ENCODE measurements around the gene RPS10.

GRCh38 chr6:34392497-34393190 is 33.2 kb downstream of the RPS10 start, which contains the start of gene NUDT3:
- TF ChIP-seq CTCF (IDR thresholded peaks at IDR 0.05) (peak; percentile 52 to 86 (median 59)), POLR2AphosphoS5 (IDR thresholded peaks at IDR 0.05; ENCODE audit: insufficient read depth in 1 of 2, low read depth in 1 of 2) (peak; percentile 17 to 81), POLR2A (IDR thresholded peaks at IDR 0.05) (peak in 1 of 2 donors; percentile 75)

Measured in vagina (tissue), 2 donors.